ENCODE measurements around the gene MYO5A. TPM values are rescaled to one million over a fixed set of nuclear protein-coding genes. Genes with fewer than 3 reads are reported as not detected.
"Not testable (repeated sequence)": the region's sequence is repeated elsewhere in the genome, so short reads cannot be mapped to it uniquely, and the experiment has no call there.

The MYO5A gene
- 18.8 TPM for total RNA-seq

- peak; percentile 89 for ATAC-seq
Observed at GRCh38 chr15:52528564-52529340, at the start of gene MYO5A. MYO5A (minus strand) TSS chr15:52528880; CDS start chr15:52528806, 74 bp downstream.

- ATAC-seq = no peak
Observed at GRCh38 chr15:52576692-52577091, 48.0 kb upstream of the MYO5A start.

- ATAC-seq = not testable (repeated sequence)
Observed at GRCh38 chr15:52575573-52575972, 46.9 kb upstream of the MYO5A start.

GRCh38 chr15:52575072-52575471 lies 46.4 kb upstream of the MYO5A start:
- no peak for ATAC-seq

GRCh38 chr15:52574623-52575022 lies 45.9 kb upstream of the MYO5A start:
- ATAC-seq = not testable (repeated sequence)

- peak; percentile 92 for ATAC-seq
Observed at GRCh38 chr15:52568601-52569585, 40.2 kb upstream of the MYO5A start, which contains the start of gene ARPP19. ARPP19 (minus strand) TSS chr15:52569030; CDS start chr15:52568892, 138 bp downstream.

- peak; percentile 81 for ATAC-seq
Observed at GRCh38 chr15:52567871-52568600, 39.4 kb upstream of the MYO5A start.

GRCh38 chr15:52566889-52567288 lies 38.2 kb upstream of the MYO5A start:
- no peak for ATAC-seq

GRCh38 chr15:52565417-52566358 lies 37.0 kb upstream of the MYO5A start:
- ATAC-seq = not testable (repeated sequence)

GRCh38 chr15:52563501-52564060 lies 34.9 kb upstream of the MYO5A start:
- no peak for ATAC-seq

GRCh38 chr15:52559575-52559974 lies 30.9 kb upstream of the MYO5A start:
- ATAC-seq = peak; percentile 41

GRCh38 chr15:52559022-52559421 lies 30.3 kb upstream of the MYO5A start:
- ATAC-seq = no peak

- ATAC-seq = peak; percentile 97
Observed at GRCh38 chr15:52558196-52558595, 29.5 kb upstream of the MYO5A start.

- ATAC-seq = no peak
Observed at GRCh38 chr15:52557274-52557641, 28.6 kb upstream of the MYO5A start.

- ATAC-seq = no peak
Observed at GRCh38 chr15:52556524-52557273, 28.0 kb upstream of the MYO5A start.

- no peak for ATAC-seq
Observed at GRCh38 chr15:52552303-52552702, 23.6 kb upstream of the MYO5A start.

- ATAC-seq = no peak
Observed at GRCh38 chr15:52551762-52552161, 23.1 kb upstream of the MYO5A start.

- ATAC-seq = not testable (repeated sequence)
Observed at GRCh38 chr15:52551186-52551585, 22.5 kb upstream of the MYO5A start.

GRCh38 chr15:52546031-52546751 lies 17.5 kb upstream of the MYO5A start:
- ATAC-seq = peak; percentile 37
